Stimulated activated CD8-positive, alpha-beta memory T cell treated with anti-CD3 and anti-CD28 coated beads, Interleukin-4, amount 100 ng/mL, for 1 hour (primary cell): ENCODE results near the gene APOL3.
A peak's percentile ranks its signal among the peaks of the same experiment; 100 is the strongest.
"Not testable (repeated sequence)": the region's sequence is repeated elsewhere in the genome, so short reads cannot be mapped to it uniquely, and the experiment has no call there.

Experiments
- DNase-seq, 2 donors: peaks; one replicate each; pipeline ENCODE4 v3.0.0-alpha.2; 2020; ENCODE audit warnings: low read depth in 2 of 2, low spot score in 1 of 2

APOL3 gene

GRCh38 chr22:36161793-36162126 lies 1.2 kb upstream of the APOL3 start:
- not testable (repeated sequence) for DNase-seq

DNA sequence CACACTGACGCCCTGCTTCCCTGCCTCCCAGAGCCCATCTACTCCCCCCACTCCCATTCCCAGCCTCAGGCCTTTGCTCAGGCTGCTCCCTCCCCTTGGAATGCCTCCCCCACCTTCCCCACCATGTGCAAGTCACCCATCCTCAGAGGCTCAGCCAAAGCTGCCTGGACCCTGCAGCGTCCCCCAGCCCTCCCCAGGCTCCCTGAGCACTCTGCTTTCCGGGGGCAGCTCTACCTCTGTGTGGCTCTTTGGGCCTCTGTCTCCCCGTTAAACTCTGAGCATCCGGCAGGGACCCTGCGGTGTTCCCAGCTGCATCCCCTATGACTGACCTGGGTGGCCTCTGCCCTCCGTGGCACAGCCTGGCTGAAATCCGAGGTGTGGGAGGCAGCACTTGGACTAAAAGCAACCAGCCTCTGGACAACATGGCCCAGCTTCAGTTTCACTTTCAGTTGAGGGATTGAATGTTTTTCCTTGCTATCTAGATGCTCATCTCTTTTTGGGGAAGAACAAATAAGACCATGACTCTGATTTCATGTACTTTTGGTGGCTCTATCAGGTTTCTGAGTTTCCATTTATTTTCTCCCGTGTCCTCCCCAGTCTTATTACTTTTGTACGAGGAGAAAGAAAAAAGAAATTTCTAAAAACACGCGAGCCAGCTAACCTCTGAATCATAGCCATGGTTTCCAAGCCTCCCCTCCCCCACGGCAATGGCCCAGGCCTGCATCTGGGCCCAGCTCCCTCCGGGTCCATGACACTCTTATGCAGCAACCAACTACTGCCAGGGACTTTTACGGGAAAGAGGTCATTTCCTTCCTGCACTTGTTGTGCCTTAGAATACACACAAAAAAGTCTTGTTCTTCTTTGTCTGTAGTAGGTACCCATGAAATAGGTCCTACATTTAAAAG lies 3.8 kb downstream of the APOL3 start:
- DNase-seq: peak; percentile 41 to 42

DNA sequence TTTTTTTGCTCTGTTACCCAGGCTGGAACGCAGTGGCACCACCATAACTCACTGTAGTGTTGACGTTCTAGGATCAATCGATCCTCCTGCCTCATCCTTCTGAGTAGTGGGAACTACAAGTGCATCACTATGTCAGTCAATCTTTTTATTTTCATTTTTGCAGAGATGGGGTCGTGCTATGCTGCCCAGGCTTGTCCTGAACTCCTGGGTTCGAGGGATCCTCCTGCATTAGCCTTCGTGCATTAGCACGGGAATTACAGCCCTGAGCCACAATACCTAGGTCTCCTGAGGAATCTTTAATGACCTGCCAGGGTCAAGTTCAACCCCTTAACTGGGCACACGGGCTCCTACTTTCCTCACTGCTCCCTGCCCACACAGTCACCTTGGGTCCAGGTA lies 4.4 kb downstream of the APOL3 start:
- no peak for DNase-seq

GRCh38 chr22:36155702-36156101 lies 4.9 kb downstream of the APOL3 start:
- no peak for DNase-seq

GRCh38 chr22:36154423-36154945 lies 6.1 kb downstream of the APOL3 start:
- no peak for DNase-seq

DNA sequence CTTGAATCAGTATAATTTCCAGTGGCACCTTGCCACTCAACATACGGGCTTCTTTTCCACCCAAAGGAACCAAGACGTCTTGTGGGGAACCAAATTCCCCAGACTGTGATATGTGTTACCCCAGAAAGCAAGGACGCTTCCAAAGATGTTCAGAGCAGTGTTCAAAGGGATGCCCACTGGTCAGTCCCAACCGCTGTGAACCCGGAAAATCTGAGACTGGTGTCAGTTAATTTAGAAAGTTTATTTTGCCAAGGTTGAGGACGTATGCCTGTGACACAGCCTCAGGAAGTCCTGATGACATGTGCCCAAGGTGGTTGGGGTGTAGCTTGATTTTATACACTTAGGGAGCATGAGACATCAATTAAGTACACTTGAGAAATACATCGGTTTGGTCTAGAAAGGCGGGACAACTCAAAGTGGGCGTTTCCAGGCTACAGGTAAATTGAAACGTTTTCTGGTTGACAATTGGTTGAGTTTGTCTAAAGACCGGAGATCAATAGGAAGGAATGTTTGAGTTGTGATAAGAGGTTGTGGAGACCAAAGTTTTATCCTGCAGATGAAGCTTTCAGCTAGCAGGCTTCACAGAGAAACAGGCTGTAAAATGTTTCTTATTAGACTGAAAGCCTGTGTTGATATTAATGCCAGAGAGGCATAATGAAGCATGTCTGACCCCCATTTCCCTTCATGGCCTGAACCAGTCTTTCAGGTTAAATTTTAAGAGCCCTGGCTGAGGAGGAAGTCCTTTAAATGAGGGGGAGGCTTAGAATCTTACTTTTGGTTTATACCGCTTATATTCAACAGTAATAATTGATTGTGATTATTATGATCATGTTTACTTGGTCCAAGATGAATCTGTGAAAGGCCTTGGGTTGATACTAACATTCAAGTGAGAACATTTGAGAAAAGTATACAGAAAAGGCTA lies 6.8 kb downstream of the APOL3 start:
- DNase-seq: no peak

GRCh38 chr22:36152821-36153220 lies 7.7 kb downstream of the APOL3 start:
- not testable (repeated sequence) for DNase-seq

DNA sequence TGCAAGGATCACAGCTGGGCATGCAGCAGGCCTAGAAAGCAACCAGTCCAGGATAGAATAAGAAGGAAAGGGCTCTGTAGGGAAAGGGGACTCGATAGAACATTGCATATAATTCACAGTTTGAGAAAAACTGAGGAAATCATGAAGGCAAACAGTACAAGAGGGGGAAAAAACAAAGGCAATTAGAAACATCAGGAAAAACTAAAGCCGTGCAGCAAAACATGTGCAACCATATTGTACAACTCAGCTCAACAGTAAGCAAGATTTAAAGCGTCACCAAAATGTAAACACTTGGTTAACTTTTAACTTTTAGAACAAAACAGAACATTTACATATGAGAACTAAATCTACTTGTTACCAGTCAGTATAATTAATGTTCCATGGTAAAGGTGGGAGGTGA lies 8.5 kb downstream of the APOL3 start:
- DNase-seq: no peak

DNA sequence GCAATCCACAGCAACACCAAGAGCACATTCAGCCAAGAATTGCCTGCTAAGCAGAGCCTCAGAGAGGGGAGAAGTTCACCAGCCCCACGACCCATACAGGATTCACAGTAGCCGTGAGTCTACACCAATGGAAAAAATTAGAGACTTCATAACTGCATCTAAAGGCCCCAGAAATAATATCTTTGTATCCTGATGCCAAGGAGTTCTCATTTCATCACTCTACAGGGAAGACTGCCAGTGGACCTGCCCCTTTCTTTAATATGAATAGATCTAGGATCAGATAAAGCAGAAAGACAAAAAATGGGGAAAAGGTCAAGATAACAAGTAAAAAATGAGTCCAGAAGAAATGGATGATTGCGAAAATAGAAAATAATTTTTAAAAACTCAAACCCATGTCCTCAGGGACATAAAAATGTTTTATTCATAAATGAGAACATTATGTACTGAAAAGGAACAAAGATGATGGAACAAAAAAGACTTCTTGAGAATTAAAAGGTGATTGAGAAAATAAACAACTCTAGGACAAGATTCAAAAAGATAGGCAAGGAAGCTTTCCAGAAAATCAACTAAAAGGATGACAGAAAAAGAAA lies 9.5 kb downstream of the APOL3 start:
- no peak for DNase-seq

GRCh38 chr22:36149441-36149840 lies 11.1 kb downstream of the APOL3 start:
- no peak for DNase-seq

- no peak for DNase-seq
Observed at GRCh38 chr22:36148411-36148810, 12.1 kb downstream of the APOL3 start.

DNA sequence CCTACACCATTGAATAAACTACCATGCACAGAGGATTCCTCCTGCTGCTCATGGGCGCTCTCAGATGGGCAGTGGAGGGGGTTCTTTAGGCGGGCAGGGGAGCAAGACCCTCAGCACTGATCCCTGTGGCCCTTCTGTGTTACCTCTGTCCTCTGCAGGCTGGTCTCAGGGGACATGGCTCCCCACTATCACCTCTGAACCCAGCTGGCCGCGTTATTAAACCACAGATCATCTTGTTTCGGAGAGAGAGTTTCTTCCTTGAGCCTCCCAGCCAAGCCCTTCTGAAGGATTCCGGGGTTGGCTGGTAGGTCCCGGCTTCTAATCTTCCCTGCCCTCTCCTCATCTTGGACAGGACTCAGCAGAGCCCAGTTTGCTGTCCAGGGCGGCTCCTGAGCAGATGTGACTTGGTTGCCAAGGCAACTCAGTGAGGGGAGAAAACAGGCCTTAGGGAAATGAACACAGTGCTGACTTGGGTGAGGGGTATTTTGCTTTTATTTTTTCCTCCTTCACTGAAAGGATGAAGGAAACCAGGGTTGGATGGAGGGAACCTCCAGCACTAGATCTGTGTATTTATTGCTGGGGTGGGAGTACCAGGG lies 13.3 kb downstream of the APOL3 start:
- DNase-seq: no peak

GRCh38 chr22:36145881-36146280 lies 14.7 kb downstream of the APOL3 start:
- no peak for DNase-seq

- no peak for DNase-seq
Observed at GRCh38 chr22:36144886-36145541, 15.5 kb downstream of the APOL3 start.

DNA sequence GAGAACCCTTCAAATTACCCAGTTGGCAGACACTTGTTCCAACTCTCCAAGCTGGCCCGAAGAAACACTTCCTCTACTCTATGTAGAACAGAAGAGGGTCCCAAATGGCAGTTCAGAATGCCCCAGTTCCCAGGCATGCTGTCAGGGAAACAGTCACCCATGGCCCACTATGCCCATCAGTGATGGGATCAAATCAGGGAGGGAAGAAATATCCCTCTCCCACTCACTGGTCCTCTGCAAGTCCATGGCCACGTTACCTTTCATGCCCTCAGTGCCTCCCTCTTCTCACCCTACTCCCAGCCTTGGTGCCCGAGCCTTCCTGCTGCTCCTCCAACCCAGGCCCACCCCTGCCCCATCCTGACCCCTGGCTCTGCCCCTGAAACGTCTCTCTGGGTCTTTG lies 16.6 kb downstream of the APOL3 start:
- DNase-seq: no peak

GRCh38 chr22:36143066-36143815 lies 17.3 kb downstream of the APOL3 start:
- DNase-seq: no peak

GRCh38 chr22:36141481-36141880 lies 19.1 kb downstream of the APOL3 start:
- no peak for DNase-seq

DNA sequence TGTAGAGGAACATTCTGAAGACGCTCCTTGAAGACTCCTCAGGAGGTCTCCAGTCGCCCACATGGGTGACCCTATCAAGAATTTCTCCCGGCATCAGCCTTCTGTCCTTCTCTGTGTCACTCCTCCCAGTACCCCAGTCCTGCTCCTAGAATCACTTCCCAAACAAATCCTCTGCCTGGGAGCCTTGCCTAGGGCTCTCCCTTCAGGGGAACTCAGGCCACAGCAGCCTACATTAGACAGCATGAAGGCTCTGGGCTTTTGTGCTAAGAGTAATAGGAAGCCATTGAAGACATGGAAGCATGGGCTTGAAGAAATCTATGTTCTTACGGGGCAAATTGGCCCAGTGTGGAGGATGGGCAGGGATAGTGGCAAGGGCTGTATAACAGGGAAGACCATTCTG lies 21.8 kb downstream of the APOL3 start:
- DNase-seq: not testable (repeated sequence)

DNA sequence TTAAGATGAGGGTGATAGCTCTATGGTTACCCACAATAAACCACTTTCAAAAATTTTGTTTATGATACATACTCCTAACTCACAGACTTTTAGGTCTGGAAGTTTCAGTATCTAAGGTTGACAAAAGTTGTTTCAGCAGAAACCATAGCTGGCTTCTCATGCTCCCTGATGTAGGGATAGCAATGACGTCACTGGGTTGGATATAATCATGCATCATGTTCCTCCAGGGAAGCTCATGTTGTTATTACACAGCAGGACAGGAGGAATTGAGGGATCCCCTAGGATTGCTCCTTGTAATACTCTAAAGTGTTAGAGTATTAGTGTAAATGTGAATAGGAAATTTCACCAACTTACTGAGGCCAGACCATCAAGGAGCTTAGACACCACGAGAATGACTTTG lies 23.6 kb downstream of the APOL3 start:
- DNase-seq: no peak

DNA sequence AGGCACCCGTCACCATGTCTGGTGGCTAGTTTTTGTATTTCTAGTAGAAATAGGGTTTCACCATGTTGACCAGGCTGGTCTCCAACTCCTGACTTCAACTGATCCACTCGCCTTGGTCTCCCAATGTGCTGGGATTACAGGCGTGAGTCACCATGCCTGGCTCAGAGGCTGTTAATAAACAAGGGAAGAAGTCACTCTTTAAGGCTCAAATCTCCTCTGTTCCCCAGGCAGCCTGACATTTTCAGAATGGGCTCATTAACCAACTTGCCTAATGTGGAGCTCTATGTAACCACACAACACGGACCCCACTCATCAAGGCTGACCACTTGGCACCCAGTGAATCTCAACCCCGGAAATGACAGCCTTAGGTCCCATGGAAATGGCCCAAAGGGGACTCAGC lies 24.1 kb downstream of the APOL3 start:
- DNase-seq: no peak
